Transverse colon (tissue), 4 donors: ENCODE results near the gene SPATA13. TPM values are rescaled to one million over a fixed set of nuclear protein-coding genes. Genes with fewer than 3 reads are reported as not detected.

ENCODE experiments used
- DNase-seq: peaks from one replicate; pipeline ENCODE4 v3.0.0-alpha.2; 2019
- H3K27ac ChIP-seq, 4 donors: fragments of 200-600 bp; sonication (generic); 2 replicates each; pipeline ENCODE4 v1.5.1; 2016 to 2018; ENCODE audit warnings: inconsistent platforms in 4 of 4
- H3K27me3 ChIP-seq: fragments of 200-600 bp; sonication (generic); 2 replicates; pipeline ENCODE4 v1.5.1; 2017; ENCODE audit warnings: inconsistent platforms
- H3K36me3 ChIP-seq, 4 donors: fragments of 200-600 bp; sonication (generic); 2 replicates each; pipeline ENCODE4 v1.5.1; 2017 to 2019; ENCODE audit warnings: inconsistent platforms in 4 of 4
- H3K4me1 ChIP-seq, 4 donors: fragments of 200-600 bp; sonication (generic); 2 replicates each; pipeline ENCODE4 v1.5.1; 2017 to 2020; ENCODE audit warnings: inconsistent platforms in 4 of 4
- H3K4me3 ChIP-seq, 4 donors: fragments of 200-600 bp; sonication (generic); 1 replicate in 1 of 4; 2 replicates in 3 of 4; pipeline versions ENCODE4 v1.5.1 to v1.6.1; 2017 to 2019; ENCODE audit warnings: inconsistent platforms in 4 of 4
- H3K9me3 ChIP-seq, 2 donors: fragments of 200-600 bp; sonication (generic); 2 replicates each; pipeline ENCODE4 v1.5.1; 2017 to 2019; ENCODE audit warnings: inconsistent platforms in 2 of 2
- EP300 ChIP-seq: sonication (generic); formaldehyde crosslinking; IDR thresholded peaks from one replicate; pipeline ENCODE4 v1.6.1; 2017; ENCODE audit warnings: antibody characterized with exemption, low read depth
- POLR2A ChIP-seq: fragments of 450-650 bp; IDR thresholded peaks from one replicate; pipeline ENCODE4 v1.6.1; 2016; ENCODE audit warnings: antibody characterized with exemption, mild to moderate bottlenecking, moderate library complexity
- POLR2AphosphoS5 ChIP-seq, 3 donors: sonication (generic); formaldehyde crosslinking; IDR thresholded peaks; one replicate each; pipeline ENCODE4 v1.6.1; 2016; ENCODE audit warnings: antibody characterized with exemption in 3 of 3
- WGBS, 2 donors: methylation state at CpG; one replicate each; pipeline ENCODE4 v1.1.5; 2018; ENCODE audit warnings: low coverage in 1 of 2; 5-methylcytosine and 5-hydroxymethylcytosine counted together
- in situ Hi-C, 4 donors: fragments of 200-750 bp; cut with MboI; loops; one replicate each; pipeline versions ENCODE4 v1.15.0 to v1.15.1; 2017; ENCODE audit warnings: low sequenced_read_pairs in 3 of 4, low pct_ligation_motif_present in 1 of 4, low pct_unique_long_range_greater_than_20kb in 1 of 4
- intact Hi-C: fragments of 100-400 bp; cut with DNase I; formaldehyde crosslinking; loops from one replicate; pipeline ENCODE4 v1.15.1; 2023; ENCODE audit warnings: low total_unique reads
- total RNA-seq, 4 donors: library from RNA; depleted of rRNA; stranded (reverse); fragments of >200 nt; gene quantifications; one replicate each; pipeline ENCODE4 v1.1.0, GENCODE V29; 2016
- TF ChIP-seq, protein P1 (sequence below), 5 experiments: fragments of 200-600 bp in 3 of 5; fragments of 450-650 bp in 2 of 5; sonication (generic) in 3 of 5; IDR thresholded peaks; 1 replicate in 2 of 5; 2 replicates in 3 of 5; pipeline ENCODE4 v1.5.1; 2016 to 2017; ENCODE audit warnings: antibody characterized with exemption in 5 of 5, inconsistent platforms in 3 of 5, mild to moderate bottlenecking in 2 of 5, moderate library complexity in 1 of 5

SPATA13 gene
- total RNA-seq, 4 donors from 2014 or later, result 85.1 to 612 (median 228) TPM

GRCh38 chr13:24288870-24289269, 128.3 kb downstream of the SPATA13 start:
- no peaks in the 10 kb centered on the region for H3K4me1 ChIP-seq
- H3K36me3 ChIP-seq, result peaks cover 0 to 56% (median 25%) of the 10 kb centered on the region in 4 donors
- in situ Hi-C loops (loop anchor here in 1 of 4 donors (25.0 kb wide), 1 partner anchor 198 kb away; no protein-coding TSS in a partner anchor), intact Hi-C loops (no loop called here)
- H3K27me3 ChIP-seq, result no peaks in the 10 kb centered on the region
- H3K4me3 ChIP-seq, result no peak overlapping the region
- WGBS, 2 donors, result 83 to 92% methylated on average over 4 to 5 of the region's 5 CpGs
- no peaks in the 10 kb centered on the region for H3K9me3 ChIP-seq
- no peak overlapping the region for H3K27ac ChIP-seq
- no peak for TF ChIP-seq POLR2AphosphoS5 (IDR thresholded peaks at IDR 0.05)
- TF ChIP-seq, protein P1, sequence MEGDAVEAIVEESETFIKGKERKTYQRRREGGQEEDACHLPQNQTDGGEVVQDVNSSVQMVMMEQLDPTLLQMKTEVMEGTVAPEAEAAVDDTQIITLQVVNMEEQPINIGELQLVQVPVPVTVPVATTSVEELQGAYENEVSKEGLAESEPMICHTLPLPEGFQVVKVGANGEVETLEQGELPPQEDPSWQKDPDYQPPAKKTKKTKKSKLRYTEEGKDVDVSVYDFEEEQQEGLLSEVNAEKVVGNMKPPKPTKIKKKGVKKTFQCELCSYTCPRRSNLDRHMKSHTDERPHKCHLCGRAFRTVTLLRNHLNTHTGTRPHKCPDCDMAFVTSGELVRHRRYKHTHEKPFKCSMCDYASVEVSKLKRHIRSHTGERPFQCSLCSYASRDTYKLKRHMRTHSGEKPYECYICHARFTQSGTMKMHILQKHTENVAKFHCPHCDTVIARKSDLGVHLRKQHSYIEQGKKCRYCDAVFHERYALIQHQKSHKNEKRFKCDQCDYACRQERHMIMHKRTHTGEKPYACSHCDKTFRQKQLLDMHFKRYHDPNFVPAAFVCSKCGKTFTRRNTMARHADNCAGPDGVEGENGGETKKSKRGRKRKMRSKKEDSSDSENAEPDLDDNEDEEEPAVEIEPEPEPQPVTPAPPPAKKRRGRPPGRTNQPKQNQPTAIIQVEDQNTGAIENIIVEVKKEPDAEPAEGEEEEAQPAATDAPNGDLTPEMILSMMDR (IDR thresholded peaks at IDR 0.05), result no peak
- TF ChIP-seq POLR2A, result no peak
- no peak for TF ChIP-seq EP300
- no peak for DNase-seq

DNA sequence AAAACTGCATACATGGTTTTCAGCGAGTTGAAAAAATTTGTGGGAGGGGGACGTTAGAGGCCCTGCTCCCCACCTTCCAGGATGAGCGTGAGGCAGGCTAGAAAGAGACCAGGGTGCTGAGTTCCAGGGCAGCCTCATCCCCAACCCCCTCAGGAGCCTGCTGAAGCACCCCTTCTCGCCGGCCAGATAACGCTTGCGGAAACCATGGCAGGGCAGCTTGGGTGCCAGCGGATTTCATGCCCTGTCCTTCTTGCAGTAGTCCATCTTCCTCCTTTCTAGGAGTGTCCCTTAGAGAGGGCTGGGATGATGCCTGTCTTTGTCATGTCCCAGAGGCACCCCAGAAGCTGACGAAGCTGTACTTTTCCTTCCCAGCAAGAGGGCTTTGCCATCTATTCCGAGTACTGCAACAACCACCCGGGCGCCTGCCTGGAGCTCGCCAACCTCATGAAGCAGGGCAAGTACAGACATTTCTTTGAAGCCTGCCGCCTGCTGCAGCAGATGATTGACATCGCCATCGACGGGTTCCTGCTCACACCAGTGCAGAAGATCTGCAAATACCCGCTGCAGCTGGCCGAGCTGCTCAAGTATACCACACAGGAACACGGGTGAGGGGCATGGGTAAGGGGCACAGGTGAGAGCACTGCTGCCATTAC, 129.9 kb downstream of the SPATA13 start:
- no peak for DNase-seq
- intact Hi-C loops (no loop called here), in situ Hi-C loops (loop anchor here in 1 of 4 donors (25.0 kb wide), 1 partner anchor 197 kb away; no protein-coding TSS in a partner anchor)
- H3K9me3 ChIP-seq, result no peaks in the 10 kb centered on the region
- H3K36me3 ChIP-seq, result peaks cover 0 to 63% (median 26%) of the 10 kb centered on the region in 4 donors
- no peak overlapping the region for H3K4me3 ChIP-seq
- TF ChIP-seq EP300, result no peak
- TF ChIP-seq, protein P1 (IDR thresholded peaks at IDR 0.05), result no peak
- no peak for TF ChIP-seq POLR2AphosphoS5 (IDR thresholded peaks at IDR 0.05)
- no peak for TF ChIP-seq POLR2A
- H3K27me3 ChIP-seq, result no peaks in the 10 kb centered on the region
- WGBS, 2 donors, result 88 to 96% methylated on average over 3 to 20 of the region's 20 CpGs
- H3K4me1 ChIP-seq, result no peaks in the 10 kb centered on the region
- no peak overlapping the region for H3K27ac ChIP-seq

DNA sequence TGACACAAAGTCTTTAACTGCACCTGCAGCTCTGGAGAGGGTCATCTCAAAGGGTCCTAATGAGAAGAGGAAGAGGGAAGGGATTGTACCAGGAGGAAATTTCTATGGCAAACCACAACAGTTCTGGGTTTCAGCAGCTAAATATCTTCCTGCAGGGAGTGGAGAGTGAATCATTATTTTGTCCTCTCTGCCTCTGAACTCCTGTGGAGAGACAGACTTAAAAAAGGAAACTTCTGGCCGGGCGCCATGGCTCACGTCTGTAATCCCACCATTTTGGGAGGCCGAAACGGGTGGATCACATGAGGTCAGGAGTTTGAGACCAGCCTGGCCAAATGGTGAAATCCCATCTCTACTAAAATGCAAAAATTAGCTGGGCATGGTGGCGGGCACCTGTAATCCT, 132.0 kb downstream of the SPATA13 start:
- WGBS, 2 donors, result 94 to 96% methylated on average over 4 to 6 of the region's 6 CpGs
- Histone ChIP-seq H3K27me3 (no peaks in the 10 kb centered on the region), H3K4me3 (no peak overlapping the region), H3K9me3 (no peaks in the 10 kb centered on the region), H3K27ac (no peak overlapping the region), H3K36me3 (peaks cover 0 to 64% (median 30%) of the 10 kb centered on the region in 4 donors), H3K4me1 (no peaks in the 10 kb centered on the region)
- DNase-seq, result no peak
- in situ Hi-C loops, result loop anchor here in 1 of 4 donors (25.0 kb wide), 1 partner anchor 195 kb away; no protein-coding TSS in a partner anchor
- intact Hi-C loops, result no loop called here
- TF ChIP-seq EP300 (no peak), POLR2AphosphoS5 (IDR thresholded peaks at IDR 0.05) (no peak), POLR2A (no peak)
- TF ChIP-seq, protein P1 (IDR thresholded peaks at IDR 0.05), result no peak

DNA sequence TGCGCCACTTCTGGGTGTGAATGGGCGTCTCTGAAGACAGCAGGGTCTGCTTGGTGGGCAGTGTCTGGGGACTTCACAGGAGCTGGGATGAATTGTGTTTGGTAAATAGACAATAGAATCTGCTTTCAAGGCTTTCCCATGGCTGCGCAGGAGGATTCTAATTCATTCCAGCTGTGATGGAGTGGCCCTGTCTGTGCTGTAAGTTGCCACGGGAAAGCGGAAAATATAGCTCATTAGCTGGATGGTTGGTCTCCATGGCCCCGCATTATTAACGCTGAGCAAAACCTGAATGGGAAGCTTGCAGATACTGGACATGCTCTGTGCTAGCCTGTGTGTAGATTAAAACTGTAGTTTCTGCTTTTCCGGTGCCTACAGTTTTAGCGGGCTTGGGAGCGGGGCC, 133.2 kb downstream of the SPATA13 start:
- H3K27ac ChIP-seq, result no peak overlapping the region
- TF ChIP-seq POLR2A (no peak), EP300 (no peak), POLR2AphosphoS5 (IDR thresholded peaks at IDR 0.05) (no peak)
- TF ChIP-seq, protein P1 (IDR thresholded peaks at IDR 0.05), result no peak
- no peaks in the 10 kb centered on the region for H3K4me1 ChIP-seq
- no peaks in the 10 kb centered on the region for H3K9me3 ChIP-seq
- in situ Hi-C loops, result loop anchor here in 1 of 4 donors (25.0 kb wide), 1 partner anchor 194 kb away; no protein-coding TSS in a partner anchor
- DNase-seq, result no peak
- WGBS, 2 donors, result 93 to 98% methylated on average over 6 to 10 of the region's 10 CpGs
- intact Hi-C loops, result no loop called here
- H3K27me3 ChIP-seq, result no peaks in the 10 kb centered on the region
- peaks cover 0 to 75% (median 32%) of the 10 kb centered on the region in 4 donors for H3K36me3 ChIP-seq
- no peak overlapping the region for H3K4me3 ChIP-seq
